Activated CD4-positive, alpha-beta T cell treated with anti-CD3 and anti-CD28 coated beads, Interleukin-2, amount 50 U/mL, for 1 hour (primary cell): ENCODE results near the gene MBD5.

Source experiments
- DNase-seq: peaks from one replicate; pipeline ENCODE4 v3.0.0-alpha.2; 2020

The MBD5 gene

GRCh38 chr2:148132412-148132811, 111.5 kb downstream of the MBD5 start:
- no peak for DNase-seq

- no peak for DNase-seq
Observed at GRCh38 chr2:148135705-148136104, 114.8 kb downstream of the MBD5 start.

DNA sequence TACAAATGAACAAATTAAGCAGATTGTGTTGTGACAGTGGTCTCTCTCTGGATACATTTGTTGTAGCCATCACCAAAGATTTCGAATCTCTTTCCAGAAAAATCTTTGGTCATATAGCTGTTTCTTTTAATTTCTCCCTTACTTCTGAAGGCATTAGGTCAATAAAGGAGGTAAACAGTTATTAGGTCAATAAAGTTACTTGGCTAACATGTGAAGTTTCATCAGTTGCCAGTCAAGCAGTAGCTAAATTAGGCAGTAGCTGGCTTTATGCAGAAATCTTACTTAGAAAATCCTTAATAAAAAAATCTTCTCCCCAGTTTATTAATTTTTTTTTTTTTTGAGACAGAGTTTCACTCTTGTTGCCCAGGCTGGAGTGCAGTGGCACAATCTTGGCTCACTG, 115.5 kb downstream of the MBD5 start:
- no peak for DNase-seq

- no peak for DNase-seq
Observed at GRCh38 chr2:148161909-148162435, 141.1 kb downstream of the MBD5 start.

DNA sequence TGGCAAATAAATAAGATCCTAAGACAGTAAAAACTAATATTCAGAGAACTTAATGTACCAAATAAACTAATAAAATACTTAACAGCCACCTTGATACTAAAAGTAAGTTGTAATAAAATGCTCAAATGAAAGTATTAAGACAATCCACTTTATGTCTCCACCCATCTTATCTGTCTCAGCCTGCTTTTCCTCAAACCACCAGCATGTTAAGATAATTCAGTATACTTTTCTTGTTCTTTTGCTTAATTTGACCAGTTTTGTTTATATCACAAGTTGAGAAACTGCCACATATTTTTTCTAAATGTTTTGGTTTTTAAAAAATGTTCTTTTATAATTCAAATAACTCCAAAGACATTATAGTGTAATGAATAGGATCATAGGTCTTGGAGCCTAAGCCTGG, 142.0 kb downstream of the MBD5 start:
- DNase-seq: no peak

- DNase-seq: no peak
Observed at GRCh38 chr2:148165975-148166374, 145.1 kb downstream of the MBD5 start.

DNA sequence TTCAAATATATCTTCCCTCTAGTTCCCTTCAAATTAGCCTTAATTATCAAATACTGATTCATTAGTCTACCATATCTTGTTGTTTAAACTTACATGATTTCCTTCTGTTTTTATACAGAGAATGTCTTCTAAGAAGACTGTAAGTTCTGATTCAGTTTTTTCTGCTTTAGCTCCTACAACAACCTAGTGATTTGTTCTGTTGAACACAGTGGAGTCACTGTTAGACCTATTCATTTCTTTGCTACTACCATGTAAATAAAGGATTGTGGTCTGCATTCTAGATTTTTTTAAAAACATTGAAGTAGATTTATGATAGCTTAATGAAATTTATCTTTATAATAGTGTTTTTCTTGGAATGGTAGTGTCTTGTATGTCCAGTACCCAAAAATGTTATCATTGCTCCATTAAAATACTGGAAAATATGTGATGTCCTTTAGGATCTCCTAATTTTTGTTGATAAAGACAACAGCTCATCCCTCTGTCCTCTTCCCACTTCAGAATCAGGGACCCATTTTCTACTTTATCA, 146.4 kb downstream of the MBD5 start:
- no peak for DNase-seq

- no peak for DNase-seq
Observed at GRCh38 chr2:148167855-148168254, 147.0 kb downstream of the MBD5 start.

GRCh38 chr2:148172131-148172753, 151.4 kb downstream of the MBD5 start:
- no peak for DNase-seq

GRCh38 chr2:148173168-148173567, 152.3 kb downstream of the MBD5 start:
- DNase-seq: no peak

GRCh38 chr2:148177559-148177958, 156.7 kb downstream of the MBD5 start:
- no peak for DNase-seq

DNA sequence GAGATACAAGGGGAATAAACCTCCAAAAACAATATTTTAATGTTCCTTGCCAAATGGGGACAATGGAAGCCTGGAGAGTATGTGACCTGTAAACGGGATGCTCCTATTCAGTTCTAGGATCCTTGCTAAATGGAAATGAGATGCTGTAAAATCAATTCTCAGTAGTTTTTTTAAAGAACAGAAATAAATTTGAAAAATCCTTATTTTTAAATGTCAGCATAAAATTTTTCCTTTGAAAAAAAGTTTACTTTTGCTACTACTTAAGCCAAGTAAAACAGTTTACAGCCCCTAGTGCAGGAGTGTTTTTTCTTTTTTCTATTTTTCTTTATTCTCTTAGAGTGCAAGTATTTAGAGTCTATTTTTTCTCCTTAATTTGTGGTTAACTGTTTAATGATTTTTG, 158.8 kb downstream of the MBD5 start:
- no peak for DNase-seq

DNA sequence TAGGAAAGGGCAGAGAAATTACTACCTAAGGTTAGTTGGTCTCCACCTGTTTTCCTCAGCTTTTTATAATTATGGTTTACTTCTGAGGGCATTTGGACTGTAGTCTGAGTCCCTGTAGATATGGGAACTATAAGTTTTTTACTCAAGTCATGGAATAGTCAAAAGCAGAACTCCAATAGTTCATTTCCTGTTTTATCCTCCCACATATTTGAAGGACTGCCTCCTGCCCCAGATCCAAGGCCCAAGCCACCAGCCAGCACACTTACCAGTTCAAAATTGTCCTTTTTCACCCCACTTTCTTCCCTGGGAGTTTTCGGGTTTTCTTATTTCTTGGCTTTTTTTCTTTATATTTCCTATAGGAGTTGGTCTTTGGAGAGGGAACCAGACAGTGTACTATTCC, 164.1 kb downstream of the MBD5 start:
- no peak for DNase-seq

DNA sequence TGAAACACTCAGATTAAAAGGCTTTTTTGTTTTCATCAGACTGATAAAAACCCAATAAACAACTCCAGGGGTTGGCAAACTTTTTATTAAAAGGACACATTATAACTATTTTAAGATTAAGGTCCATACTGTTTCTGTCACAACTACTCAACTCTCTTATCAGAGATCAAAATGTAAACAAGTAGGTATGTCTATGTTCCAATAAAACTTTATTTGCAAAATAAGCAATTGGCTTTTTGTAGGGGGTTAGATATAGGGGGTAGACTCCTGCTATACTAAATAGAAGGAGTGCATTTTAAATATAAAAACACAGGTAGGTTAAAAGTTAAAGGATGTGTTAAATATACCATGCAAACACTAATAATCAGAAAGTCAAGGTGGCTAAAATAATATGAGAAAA, 174.0 kb downstream of the MBD5 start:
- no peak for DNase-seq

DNA sequence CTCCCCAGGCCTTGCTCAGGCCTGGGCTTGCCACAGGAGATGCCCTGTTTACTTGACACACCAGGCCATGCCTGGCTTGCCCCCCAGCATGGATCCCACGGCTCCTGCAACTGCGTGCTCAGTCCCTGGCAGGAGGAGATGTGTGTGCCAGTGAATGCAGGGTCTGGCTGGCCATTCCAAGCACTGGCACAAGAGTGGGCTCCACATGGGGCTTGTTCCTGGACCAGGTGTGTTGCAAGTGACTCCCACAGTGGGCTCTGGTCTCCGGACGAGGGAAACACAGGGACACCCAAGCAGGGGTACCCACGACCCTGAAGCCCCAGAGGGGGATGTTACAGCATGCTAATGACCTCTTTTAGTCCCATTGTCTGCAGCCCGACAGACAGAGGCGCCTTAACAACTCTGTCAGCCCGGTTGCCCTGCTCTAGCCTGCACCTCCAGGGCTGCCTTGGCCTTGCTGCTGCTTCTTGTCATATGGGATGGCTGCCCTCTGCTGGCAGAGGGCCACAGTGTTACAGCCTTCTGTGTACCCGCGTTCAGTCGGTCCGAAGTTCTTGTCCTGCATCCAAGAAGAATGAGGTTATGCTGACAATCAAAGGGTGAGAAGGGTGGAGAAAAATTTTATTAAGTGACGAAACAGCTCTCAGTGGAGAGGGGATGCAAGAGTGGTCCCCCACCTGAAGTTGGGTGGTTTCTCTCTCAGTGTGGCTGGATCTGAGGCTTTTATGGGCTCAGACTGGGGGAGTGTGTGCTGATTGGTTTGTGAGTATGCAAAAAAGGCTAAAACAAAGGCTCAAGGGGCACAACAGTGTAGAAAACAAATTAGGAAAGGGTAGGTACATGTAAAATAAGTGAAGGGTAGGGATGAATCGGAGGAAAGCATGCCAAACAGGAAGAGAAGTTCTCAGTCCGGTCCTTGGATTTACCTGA, 180.4 kb downstream of the MBD5 start:
- DNase-seq: peak; percentile 39

- DNase-seq: no peak
Observed at GRCh38 chr2:148202237-148202636, 181.3 kb downstream of the MBD5 start.

GRCh38 chr2:148207111-148207510, 186.2 kb downstream of the MBD5 start:
- DNase-seq: no peak

- no peak for DNase-seq
Observed at GRCh38 chr2:148209603-148210002, 188.7 kb downstream of the MBD5 start.

- no peak for DNase-seq
Observed at GRCh38 chr2:148218326-148219075, 197.6 kb downstream of the MBD5 start.

GRCh38 chr2:148221166-148221565, 200.3 kb downstream of the MBD5 start:
- DNase-seq: no peak

GRCh38 chr2:148221926-148222325, 201.0 kb downstream of the MBD5 start:
- no peak for DNase-seq

DNA sequence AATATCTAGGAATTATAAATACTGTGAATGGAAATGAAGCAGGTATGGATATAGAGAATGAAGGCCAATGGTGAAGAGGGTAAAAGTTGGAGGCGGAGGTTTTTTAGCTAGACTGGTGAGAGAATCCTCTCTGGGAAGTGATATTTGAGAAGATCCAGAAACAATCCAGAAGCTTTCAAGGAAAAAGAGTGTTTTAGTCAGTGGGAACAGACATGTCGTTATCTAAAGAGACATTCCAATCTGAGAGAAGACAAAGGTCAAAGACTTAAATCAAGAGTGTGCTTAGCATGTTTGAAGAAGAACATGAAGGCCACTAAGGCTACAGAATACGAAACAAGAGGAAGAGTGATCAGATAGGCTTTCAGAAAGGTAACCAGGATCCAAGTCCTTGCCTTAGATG, 211.0 kb downstream of the MBD5 start:
- no peak for DNase-seq

- no peak for DNase-seq
Observed at GRCh38 chr2:148234143-148234542, 213.3 kb downstream of the MBD5 start.
